ENCODE data around the gene PDGFRA.

Gene PDGFRA

DNA sequence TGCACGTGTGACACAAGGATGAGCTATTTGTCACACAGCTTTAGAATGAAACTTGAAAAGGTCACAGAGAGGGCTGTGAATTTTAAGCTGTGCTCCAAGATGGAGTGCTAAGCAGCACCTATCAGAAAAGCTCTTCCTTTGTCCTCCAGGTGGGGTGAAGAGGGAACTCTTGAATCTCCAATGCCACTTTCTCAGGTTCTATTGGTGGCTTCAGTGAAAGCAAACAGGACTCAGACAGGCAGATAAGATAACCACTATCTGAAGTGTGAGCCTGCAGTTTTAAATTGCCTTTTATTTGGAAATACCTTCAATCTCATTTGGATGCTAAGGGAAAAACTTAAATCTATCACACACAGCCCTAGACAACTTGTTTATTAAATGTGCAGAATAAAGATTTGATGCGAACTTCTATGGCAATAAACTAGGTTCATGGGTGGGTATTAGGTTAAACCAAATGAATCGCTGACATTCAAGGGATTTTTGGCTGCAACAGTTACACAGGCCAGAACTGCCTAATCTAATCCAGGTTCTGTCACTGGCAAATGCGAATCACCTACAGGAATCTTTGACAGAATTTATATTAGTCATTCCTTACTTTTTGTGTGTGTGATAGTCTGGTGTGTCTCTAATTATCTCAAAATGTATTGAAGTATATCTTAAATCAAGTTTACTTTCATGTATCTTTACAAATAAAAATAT is 13.6 kb upstream of the PDGFRA start:
- peaks cover 33% of the 10 kb centered on the region for H3K27me3 Mint-ChIP-seq
- DNase-seq (ENCODE audit: low spot score in 2 of 2) (no peak), ATAC-seq (replicated peaks; ENCODE audit: extremely low read depth, poor library complexity, severe bottlenecking) (no peak)
- H3K36me3 Mint-ChIP-seq (ENCODE audit: insufficient read depth) = no peaks in the 10 kb centered on the region
- H3K4me1 Mint-ChIP-seq = no peaks in the 10 kb centered on the region
- no peak overlapping the region for H3K4me3 Mint-ChIP-seq
- no peaks in the 10 kb centered on the region for H3K9me3 Mint-ChIP-seq
- no peak overlapping the region for H3K27ac Mint-ChIP-seq (ENCODE audit: low read depth)

DNA sequence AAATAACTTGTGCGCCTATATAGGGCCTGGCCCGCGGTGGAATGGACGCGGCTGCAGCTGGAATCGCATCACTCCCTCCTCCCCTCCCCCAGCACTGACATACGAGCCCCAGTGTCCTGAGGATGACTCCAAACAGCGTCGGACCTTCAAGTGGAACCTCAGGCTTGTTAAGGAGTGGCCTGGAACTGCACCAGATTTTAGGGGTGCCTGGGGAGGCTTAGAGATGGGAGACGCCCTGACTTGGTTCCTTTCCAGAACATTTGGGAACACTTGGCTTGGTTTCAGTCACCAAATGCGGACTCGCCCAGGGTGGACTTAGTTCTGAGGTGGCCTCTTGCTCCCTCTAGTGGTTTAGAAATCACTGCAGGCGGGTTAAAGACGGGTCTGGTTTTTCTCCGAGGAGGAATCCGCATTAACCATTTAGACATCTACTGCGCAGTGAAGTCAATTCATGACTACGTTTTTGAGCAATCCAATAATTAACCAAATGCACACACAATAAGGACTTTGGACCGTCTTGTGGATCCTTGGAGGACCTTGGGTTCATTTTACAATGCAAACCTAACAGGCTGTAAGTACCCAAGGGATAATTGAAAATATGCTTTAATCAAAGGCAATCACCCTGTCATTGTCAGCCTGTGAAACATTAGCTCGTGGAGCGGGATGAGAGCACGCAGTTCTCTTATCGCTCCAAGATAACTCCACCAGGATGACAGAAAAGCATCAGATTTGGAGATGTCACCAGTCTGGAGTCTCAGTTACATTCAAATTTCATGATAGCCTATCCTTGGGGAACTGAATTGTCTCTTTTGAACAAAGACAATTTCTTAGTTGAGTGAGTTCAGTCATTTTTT is 11.2 kb upstream of the PDGFRA start:
- ATAC-seq (replicated peaks; ENCODE audit: extremely low read depth, poor library complexity, severe bottlenecking) (peak; percentile 54), DNase-seq (ENCODE audit: low spot score in 2 of 2) (peak in 1 of 2 donors; percentile 33)
- Mint-ChIP-seq H3K9me3 (no peaks in the 10 kb centered on the region), H3K27me3 (peaks cover 52% of the 10 kb centered on the region), H3K4me1 (no peaks in the 10 kb centered on the region), H3K4me3 (no peak overlapping the region), H3K36me3 (ENCODE audit: insufficient read depth) (no peaks in the 10 kb centered on the region), H3K27ac (ENCODE audit: low read depth) (no peak overlapping the region)

DNA sequence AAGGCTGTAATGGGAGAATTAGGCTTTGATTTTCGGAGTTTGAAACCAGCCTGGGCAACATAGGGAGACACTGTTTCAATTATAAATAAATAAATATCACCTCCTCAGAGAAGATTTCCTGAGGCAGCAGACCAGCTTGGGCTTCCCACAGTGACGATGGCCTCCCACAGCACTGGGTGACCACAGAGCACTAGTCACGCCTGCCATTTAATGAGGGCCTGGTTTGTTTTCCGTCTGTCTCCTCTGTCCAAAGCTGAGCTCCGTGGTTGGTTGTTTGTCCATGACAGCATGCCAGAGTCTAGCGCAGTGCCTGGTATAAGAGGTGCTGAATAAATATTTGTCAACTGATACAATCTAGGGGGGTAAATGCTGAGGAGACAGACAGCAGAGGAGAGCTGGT is 10.4 kb upstream of the PDGFRA start:
- no peak overlapping the region for H3K4me3 Mint-ChIP-seq
- H3K36me3 Mint-ChIP-seq (ENCODE audit: insufficient read depth) = no peaks in the 10 kb centered on the region
- H3K9me3 Mint-ChIP-seq = no peaks in the 10 kb centered on the region
- ATAC-seq (replicated peaks; ENCODE audit: extremely low read depth, poor library complexity, severe bottlenecking) = no peak
- no peak overlapping the region for H3K27ac Mint-ChIP-seq (ENCODE audit: low read depth)
- peaks cover 61% of the 10 kb centered on the region for H3K27me3 Mint-ChIP-seq
- no peak for DNase-seq (ENCODE audit: low spot score in 2 of 2)
- no peaks in the 10 kb centered on the region for H3K4me1 Mint-ChIP-seq

DNA sequence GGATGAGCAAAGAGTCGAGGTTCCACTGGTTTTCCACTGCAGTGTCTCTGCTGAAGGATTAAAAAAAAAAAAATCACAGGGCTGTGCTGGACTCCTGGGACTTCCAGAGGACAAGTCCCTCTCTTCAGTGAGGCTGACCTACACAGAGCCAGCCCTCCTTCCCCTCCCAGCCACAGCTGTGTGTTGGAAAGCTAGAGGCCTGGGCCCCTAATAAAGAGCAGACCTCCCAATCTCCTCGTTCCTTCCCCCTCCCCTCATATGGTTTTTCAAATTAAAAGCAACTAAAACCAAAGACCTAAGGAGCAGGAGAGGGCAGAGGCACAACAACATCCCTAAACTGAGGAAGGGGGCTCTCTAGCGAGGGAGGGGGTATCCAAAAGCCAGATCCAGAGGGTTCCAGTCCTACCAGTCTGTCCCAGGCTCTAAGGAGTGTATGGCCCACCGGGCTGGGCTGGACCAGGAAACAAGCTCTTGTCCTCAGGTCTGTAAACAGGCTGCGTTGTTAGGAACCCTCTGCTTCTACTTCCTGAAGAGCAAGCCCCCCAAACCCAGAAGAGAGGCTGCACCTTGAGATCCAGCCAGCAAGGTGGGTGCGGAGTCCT is 4.0 kb upstream of the PDGFRA start:
- no peak for ATAC-seq (replicated peaks; ENCODE audit: extremely low read depth, poor library complexity, severe bottlenecking)
- Mint-ChIP-seq H3K4me3 (peak overlapping the region; percentile 56), H3K36me3 (ENCODE audit: insufficient read depth) (peaks cover 4% of the 10 kb centered on the region), H3K9me3 (no peaks in the 10 kb centered on the region), H3K27ac (ENCODE audit: low read depth) (no peak overlapping the region), H3K27me3 (peaks cover 96% of the 10 kb centered on the region), H3K4me1 (peaks cover 18% of the 10 kb centered on the region)
- DNase-seq (ENCODE audit: low spot score in 2 of 2) = no peak

- H3K4me3 Mint-ChIP-seq = peak overlapping the region; percentile 56
- peaks cover 5% of the 10 kb centered on the region for H3K36me3 Mint-ChIP-seq (ENCODE audit: insufficient read depth)
- DNase-seq (ENCODE audit: low spot score in 2 of 2) (no peak), ATAC-seq (replicated peaks; ENCODE audit: extremely low read depth, poor library complexity, severe bottlenecking) (no peak)
- H3K27me3 Mint-ChIP-seq = peaks cover 95% of the 10 kb centered on the region
- H3K4me1 Mint-ChIP-seq = peaks cover 18% of the 10 kb centered on the region
- no peak overlapping the region for H3K27ac Mint-ChIP-seq (ENCODE audit: low read depth)
- H3K9me3 Mint-ChIP-seq = no peaks in the 10 kb centered on the region
These were observed 3.3 kb upstream of the PDGFRA start for GRCh38 chr4:54225598-54226403.

GRCh38 chr4:54226404-54227255 is 2.5 kb upstream of the PDGFRA start:
- peaks cover 5% of the 10 kb centered on the region for H3K36me3 Mint-ChIP-seq (ENCODE audit: insufficient read depth)
- H3K4me1 Mint-ChIP-seq = peaks cover 18% of the 10 kb centered on the region
- ATAC-seq (replicated peaks; ENCODE audit: extremely low read depth, poor library complexity, severe bottlenecking) (no peak), DNase-seq (ENCODE audit: low spot score in 2 of 2) (no peak)
- peak overlapping the region; percentile 56 for H3K4me3 Mint-ChIP-seq
- no peaks in the 10 kb centered on the region for H3K9me3 Mint-ChIP-seq
- H3K27ac Mint-ChIP-seq (ENCODE audit: low read depth) = no peak overlapping the region
- peaks cover 99% of the 10 kb centered on the region for H3K27me3 Mint-ChIP-seq

DNA sequence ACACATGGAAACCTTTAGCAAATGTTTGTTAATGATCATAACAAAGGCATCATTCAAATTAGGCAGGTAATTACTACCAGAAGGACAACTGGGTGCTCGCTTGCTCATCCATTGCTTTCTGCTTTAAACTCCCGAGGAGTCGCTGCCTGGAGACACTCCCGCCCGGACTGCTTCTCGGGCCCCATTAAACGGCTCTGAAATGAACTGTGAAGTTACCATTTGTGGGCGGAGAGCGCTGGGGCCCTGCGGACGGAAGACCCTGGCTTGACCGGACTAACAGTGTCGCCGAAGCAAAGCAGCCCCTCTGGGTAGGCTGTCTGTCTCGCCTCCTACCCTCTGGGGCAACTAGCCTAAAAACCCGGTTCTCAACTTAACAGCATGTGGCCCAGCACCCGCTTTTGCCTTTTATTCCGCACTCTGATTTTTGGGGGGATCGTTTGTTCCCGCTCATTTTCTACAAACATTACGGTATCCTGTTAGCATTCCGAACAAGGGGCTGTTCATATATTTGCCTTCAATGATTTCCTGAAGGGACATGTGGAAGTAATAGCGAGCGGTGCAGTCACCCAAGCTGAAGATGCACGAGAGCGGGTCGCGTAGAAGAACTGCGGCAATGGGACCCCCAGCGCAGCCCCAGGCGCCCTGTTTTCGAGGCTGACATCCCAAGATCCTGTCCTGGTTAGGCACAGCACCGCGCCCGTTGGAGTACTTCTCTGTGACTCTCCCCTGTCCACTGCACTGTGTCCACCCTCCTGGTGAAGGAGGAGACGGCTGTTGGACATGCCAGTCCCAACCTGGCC is 1.6 kb upstream of the PDGFRA start:
- no peak for DNase-seq (ENCODE audit: low spot score in 2 of 2)
- H3K36me3 Mint-ChIP-seq (ENCODE audit: insufficient read depth) = peaks cover 5% of the 10 kb centered on the region
- no peak for ATAC-seq (replicated peaks; ENCODE audit: extremely low read depth, poor library complexity, severe bottlenecking)
- H3K4me3 Mint-ChIP-seq = peak overlapping the region; percentile 56
- no peak overlapping the region for H3K27ac Mint-ChIP-seq (ENCODE audit: low read depth)
- peaks cover 99% of the 10 kb centered on the region for H3K27me3 Mint-ChIP-seq
- peaks cover 18% of the 10 kb centered on the region for H3K4me1 Mint-ChIP-seq
- no peaks in the 10 kb centered on the region for H3K9me3 Mint-ChIP-seq

GRCh38 chr4:54228056-54228527 is 1.0 kb upstream of the PDGFRA start:
- ATAC-seq (replicated peaks; ENCODE audit: extremely low read depth, poor library complexity, severe bottlenecking) = no peak
- Mint-ChIP-seq H3K27ac (ENCODE audit: low read depth) (no peak overlapping the region), H3K9me3 (no peaks in the 10 kb centered on the region), H3K36me3 (ENCODE audit: insufficient read depth) (peaks cover 5% of the 10 kb centered on the region), H3K4me3 (no peak overlapping the region), H3K27me3 (peaks cover 93% of the 10 kb centered on the region), H3K4me1 (peaks cover 18% of the 10 kb centered on the region)
- no peak for DNase-seq (ENCODE audit: low spot score in 2 of 2)

DNA sequence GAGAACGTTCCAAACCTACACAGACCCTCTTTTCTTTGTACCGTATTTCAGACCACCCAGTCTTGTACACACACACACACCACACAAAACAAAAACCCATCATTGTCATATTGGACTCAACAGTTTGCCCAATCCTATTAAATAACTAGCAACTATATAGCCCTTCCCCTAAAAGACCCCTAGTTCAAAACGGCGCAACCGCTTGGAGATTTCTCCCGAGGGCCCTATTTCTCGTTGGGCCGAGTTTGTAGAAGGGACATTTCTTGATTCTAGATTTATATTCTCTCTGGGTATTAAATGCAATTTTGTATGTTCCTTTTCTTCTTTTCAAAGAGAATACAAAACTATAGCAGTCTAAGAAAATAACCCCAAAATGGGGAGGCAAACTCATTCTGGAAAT is 547 bp upstream of the PDGFRA start:
- Mint-ChIP-seq H3K9me3 (no peaks in the 10 kb centered on the region), H3K27me3 (peaks cover 89% of the 10 kb centered on the region), H3K4me1 (peaks cover 18% of the 10 kb centered on the region), H3K4me3 (no peak overlapping the region), H3K36me3 (ENCODE audit: insufficient read depth) (peaks cover 5% of the 10 kb centered on the region), H3K27ac (ENCODE audit: low read depth) (no peak overlapping the region)
- DNase-seq (ENCODE audit: low spot score in 2 of 2) (no peak), ATAC-seq (replicated peaks; ENCODE audit: extremely low read depth, poor library complexity, severe bottlenecking) (no peak)

- Mint-ChIP-seq H3K27me3 (peaks cover 84% of the 10 kb centered on the region), H3K4me3 (peak overlapping the region; percentile 22), H3K27ac (ENCODE audit: low read depth) (no peak overlapping the region), H3K36me3 (ENCODE audit: insufficient read depth) (peaks cover 5% of the 10 kb centered on the region), H3K9me3 (no peaks in the 10 kb centered on the region), H3K4me1 (peaks cover 22% of the 10 kb centered on the region)
- DNase-seq (ENCODE audit: low spot score in 2 of 2) (no peak), ATAC-seq (replicated peaks; ENCODE audit: extremely low read depth, poor library complexity, severe bottlenecking) (no peak)
These were observed 764 bp downstream of the PDGFRA start for GRCh38 chr4:54229631-54230483.

All from central memory CD8-positive, alpha-beta T cell (primary cell).